ENCODE measurements around the gene SSR2.
"Not testable (repeated sequence)": the region's sequence is repeated elsewhere in the genome, so short reads cannot be mapped to it uniquely, and the experiment has no call there.

The SSR2 gene

DNA sequence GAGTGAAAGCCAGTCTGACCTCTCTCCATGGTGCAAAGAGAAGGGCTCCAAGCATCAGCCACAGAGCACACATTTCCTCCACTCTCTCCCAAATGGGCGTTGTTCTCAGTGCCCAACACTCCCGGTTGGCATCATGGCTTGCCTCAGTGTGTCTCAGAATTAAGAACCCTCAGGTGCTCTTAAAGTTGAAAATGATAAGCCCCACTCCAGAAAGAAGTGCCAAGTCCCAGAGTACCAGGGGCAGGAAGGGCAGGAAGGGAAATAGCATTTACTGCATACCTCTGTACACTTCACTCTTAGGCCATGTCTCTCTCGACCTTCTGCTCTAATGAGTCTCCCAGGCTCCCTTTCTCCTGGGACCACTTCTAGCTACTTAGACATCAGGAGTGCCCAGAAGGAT is 27.2 kb downstream of the SSR2 start:
- DNase-seq (ENCODE audit: low read depth in 2 of 2), result no peak

DNA sequence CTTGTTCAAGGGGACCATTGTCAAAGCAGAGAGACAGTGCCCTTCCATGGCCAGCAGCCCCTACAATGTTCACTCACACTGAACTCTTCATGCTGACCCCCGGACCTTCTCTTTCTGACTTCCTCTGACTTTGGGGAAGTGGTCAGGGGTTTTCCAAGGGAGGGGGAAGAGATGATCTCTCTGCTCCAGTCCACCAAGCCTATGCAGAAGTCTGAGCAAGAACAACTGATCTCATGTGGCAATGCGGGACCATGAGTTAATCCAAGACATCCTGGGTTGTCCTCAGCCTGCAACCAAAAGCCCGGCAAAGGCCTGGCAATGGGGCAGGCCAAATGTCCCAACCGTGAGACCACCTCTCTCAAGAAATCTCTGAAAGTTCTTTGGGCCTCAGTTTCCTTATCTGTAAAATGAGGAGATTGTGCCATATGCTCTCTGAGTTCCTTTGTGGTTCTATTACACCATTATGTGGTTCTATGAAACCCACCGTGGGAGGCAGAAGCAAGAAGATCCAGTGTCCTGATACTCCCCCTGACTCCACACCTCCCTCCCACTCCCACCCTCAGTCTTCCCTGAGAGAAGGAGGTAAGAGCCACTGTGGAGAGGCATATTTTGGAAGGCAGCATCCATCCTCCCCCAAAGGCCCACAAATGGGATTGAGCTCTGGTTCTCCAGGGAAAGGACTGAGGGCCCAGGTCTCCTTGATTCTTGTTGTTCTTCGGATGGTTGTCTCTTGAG is 30.6 kb downstream of the SSR2 start:
- no peak for DNase-seq (ENCODE audit: low read depth in 2 of 2)

DNA sequence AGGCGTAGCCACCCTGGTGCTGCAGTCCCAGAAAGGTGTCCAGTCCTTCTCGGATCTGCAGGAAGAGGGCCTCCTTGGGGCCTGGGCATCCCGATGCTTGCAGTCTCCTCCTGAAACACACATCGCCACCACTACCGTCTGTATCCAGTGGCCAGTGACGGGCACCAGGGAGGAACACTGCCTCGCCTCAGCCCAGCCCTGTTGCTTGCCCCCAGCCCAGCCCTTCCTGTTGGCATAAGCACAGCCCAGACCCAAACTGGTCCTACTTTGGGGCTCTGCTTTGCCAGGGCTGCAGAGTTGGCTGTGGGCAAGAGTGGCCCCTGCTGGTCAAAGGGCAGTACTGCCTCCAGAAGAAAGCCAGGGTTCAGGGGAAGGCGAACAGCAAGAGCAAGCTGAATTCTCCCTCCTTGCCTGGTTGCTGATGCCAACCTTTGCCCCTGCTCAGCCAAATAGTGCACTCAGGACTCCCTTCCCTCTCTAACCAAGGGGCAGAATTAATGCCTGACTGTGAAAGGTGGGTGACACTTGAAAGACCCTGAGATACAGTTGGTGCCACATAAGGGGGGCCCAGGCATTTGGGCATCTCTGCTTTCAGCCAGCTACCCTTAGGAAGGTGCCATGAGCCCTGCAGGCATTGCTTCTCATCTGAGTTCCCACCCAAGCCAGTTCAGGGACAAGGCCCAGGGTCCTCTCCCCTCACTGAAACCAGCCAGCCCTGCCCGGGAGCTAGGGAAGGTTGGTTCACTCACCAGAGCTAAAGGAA is 31.3 kb downstream of the SSR2 start:
- DNase-seq (ENCODE audit: low read depth in 2 of 2), result peak; percentile 53 to 63

DNA sequence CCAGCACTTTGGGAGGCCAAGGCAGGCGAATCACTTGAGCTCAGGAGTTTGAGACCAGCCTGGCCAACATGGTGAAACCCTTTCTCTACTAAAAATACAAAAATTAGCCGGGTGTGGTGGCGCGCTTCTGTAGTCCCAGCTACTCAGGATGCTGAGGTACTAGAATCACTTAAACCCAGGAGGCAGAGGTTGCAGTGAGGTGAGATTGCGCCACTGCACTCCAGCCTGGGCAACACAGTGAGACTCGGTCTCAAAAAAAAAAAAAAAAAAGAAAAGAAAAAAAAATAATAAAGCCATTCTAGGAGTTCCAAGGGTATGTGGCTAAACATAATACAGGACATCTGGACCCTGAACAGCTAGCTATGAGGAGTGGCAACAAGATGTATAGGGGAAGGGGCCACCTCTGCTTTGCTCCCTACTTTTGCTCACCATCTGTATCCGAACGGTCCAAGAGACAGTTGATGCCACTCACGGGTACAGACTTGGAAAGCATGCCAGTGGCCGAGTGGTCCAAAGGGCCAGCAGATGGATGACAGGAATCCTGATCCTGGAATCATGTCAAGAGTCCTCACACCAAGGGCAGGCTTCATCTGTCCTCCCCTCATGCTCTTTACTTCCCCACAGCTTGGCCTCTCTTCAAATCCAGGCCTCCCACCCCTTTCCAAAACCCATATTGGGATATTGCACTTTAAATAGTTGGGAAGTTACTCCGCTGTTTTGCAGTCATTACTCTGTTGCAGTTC is 35.7 kb downstream of the SSR2 start:
- not testable (repeated sequence) for DNase-seq (ENCODE audit: low read depth in 2 of 2)

DNA sequence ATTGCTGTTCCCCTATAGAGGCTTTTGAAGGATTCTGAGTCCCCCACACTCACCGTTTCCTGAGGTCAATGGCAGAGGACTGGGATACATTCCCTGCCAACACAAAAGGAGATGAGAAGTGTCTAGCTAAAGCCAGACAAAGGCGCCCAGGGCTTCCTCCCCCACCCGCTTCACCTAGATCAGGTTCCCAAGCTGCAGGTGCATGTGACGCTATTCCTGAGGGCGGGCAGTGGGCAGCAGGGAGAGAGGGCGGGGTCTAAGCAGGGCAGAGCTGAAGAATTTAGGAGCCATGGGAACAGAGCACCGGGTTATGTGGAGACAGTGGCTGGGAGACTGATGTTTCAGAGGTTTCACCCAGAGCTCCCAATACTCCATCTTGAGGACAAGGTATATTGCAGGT is 36.4 kb downstream of the SSR2 start:
- DNase-seq (ENCODE audit: low read depth in 2 of 2), result no peak

DNA sequence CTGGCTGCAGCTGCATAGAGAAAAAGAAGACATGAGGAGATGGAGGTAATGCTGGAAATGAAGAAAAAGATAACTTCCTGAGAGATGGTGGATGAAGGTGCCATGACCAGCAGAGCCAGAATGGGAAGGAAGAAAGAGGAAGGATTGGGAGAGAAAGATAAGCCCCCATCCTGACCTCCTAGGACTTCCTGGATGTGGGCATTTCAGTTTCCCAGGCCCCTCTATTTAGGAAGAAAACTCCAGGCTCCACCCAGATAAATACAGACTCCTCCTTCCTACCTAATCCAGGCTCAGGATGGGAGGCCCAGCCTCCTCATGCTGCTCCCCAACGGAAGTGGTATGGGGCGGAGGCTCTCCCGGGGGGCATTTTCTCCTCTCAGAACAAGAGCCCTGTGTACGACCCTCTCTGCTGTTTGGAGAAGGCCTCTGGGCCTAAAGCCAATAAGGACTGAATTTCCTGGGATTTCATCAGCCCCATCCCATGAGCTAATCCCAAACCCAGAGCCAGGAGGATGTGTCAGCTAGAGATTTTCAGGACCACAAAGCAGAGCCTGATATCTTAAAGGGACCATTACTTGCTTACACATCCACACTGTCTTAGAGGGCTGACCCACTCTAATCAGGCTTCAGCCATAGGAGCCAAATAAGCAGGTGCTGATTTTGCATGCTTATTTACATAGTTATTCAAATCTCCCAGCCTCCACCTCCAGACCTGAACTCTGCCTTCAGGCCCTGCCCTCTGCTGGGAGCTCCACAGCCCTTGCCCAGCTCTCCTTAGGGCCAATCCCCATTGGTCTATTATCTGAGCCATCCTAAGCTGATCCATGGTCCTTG is 37.3 kb downstream of the SSR2 start:
- DNase-seq (ENCODE audit: low read depth in 2 of 2), result no peak

DNA sequence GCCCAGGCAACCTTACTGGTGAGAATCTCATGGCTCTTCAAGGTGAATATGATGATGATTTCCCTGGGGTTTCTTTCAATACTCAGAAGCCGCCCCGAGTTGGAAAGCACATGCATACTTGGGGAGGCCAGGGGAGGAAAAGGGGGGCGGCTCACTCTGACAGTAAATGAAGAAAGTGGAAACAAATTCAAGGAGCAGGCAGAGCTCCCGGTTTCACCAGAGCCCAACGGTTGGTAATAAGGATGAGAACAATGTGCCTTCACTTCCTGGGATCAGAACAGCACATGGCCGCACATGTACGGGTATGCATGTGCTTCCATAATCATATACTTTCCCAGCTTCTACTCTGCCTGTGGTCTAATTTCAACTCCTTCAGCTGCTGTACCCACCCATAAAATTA is 38.6 kb downstream of the SSR2 start:
- DNase-seq (ENCODE audit: low read depth in 2 of 2), result no peak

DNA sequence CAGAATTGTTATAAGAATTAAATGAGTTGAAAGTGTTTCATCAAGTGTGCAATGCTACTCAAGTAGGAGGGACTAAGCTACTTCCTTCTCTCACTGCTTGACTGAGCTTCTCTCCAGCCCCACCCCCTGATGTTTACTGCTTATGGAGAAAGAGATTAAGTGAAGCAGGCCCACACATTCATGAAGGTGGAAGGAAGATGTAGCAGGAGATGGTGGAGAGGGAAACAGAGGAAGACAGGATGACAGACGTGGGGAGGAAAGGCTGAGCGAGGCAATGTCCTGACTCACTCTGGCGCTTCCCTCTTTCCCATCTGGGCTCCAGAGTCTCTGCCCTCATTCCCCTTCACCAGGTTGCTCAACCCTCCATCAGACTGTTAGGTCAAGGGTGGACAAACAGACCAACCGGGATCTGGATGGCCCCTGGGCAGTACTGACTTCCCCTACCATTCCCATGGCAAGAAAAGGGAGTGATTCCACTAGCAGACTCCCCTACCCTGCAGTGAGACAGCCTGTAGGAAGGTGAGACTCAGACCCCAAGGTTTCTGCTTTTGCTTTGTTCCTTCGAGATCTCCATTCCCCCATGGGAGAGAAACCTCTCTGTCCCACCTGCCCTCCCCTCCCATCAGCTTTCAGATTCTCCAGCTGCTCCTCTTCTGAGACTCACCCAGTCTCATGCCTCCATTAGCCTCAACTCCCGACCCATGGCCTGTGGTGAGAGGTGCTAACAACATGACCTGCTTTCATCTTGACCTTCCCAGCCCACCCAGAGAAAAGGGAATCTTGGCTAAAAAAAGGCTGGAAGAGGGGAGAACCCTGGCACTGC is 39.3 kb downstream of the SSR2 start:
- no peak for DNase-seq (ENCODE audit: low read depth in 2 of 2)

DNA sequence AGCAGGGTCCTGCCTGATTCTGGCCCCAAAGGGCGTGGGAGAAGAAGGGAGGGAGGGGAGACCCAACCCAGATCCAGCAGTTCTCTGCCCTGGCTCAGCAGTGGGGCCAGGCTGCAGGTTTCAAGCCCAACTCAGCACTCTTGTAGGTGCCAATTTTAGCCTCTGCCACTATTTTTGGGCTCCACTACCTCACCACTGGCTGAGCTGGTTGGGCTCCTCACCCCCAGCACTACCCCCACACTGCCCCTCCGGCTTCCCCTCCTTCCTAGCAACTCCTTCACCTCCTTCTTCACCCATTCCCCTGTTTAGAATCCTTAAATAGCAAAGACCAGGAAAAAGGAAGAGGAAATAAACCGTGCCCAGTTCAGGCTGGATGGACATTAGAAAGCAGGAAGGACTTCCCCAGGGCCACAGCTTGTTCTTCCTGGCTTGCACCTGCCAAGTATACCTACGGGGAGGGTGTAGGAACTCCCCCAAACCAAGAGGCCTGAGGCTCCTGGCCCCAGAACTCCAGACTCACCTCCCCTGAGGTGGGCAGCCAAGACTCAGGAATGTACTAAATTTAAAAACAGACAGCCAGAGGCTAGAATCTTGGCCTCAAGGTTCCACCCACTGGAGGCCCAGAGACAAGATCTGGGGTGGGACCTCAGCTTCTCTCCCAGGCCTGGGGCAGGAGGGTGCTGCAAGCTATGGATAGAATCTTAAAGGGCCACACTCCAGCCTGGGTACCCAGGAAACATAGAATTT is 41.0 kb downstream of the SSR2 start:
- DNase-seq (ENCODE audit: low read depth in 2 of 2), result no peak

DNA sequence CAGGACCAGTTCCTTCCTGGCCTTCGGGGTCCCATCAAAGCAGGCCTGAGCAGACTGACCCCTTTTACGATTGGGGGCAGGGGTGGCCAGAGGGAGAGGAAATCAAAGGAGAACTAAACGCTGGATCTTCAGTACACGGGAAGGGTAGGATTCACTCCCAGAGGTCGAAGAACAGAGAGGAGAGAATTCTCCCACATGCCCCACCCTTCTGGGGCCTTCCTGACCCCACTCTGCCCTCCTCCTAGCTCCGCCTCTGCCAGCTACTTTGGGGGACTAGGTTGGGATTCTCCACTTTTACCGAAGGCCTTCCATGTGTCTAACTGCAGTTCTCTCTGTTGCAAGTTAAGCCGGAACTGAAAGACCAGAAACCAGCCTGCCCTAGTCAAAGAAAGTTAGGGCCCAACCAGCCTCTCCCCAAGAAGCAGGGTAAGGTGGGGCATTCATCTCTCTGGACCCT is 41.8 kb downstream of the SSR2 start:
- DNase-seq (ENCODE audit: low read depth in 2 of 2), result no peak

DNA sequence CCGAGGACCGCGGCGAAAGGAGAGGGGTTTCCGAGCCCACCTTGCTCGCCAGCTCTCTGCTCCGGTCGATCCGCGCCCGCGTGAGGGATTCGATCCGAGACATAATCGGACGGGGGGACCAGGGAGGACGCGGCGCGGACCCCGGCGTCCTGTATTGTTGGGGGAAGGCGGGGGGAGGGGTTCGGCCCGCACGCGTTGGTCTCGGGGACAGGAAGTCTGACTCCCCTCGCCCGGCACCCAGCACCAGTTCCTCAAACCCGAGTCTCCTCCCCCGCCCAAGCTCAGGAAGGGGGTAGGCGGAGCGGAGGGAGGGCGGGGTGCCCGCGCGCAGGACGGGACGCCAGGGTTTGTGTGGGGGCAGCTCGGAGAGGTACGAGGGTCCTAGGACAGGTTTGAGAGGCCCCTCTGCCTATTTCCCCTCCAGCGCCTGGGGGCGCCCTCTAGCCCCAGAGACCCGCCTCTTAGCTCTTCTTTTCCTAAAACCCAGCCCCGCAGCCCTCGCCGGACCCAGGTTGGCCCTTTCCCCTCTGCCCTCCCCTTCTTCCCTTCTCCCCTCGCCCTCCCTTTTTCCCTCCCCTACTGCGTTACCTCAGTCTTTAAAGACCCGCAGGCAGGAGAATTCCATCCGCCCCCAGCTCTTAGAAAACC is 42.3 kb downstream of the SSR2 start, which contains the start of gene ARHGEF2:
Gene ARHGEF2, minus strand, starts transcription at position 223 of the 648 bp plus-strand sequence. Its CDS starts 120 bp downstream, at position 103.
- peak; percentile 80 to 87 for DNase-seq (ENCODE audit: low read depth in 2 of 2)

DNA sequence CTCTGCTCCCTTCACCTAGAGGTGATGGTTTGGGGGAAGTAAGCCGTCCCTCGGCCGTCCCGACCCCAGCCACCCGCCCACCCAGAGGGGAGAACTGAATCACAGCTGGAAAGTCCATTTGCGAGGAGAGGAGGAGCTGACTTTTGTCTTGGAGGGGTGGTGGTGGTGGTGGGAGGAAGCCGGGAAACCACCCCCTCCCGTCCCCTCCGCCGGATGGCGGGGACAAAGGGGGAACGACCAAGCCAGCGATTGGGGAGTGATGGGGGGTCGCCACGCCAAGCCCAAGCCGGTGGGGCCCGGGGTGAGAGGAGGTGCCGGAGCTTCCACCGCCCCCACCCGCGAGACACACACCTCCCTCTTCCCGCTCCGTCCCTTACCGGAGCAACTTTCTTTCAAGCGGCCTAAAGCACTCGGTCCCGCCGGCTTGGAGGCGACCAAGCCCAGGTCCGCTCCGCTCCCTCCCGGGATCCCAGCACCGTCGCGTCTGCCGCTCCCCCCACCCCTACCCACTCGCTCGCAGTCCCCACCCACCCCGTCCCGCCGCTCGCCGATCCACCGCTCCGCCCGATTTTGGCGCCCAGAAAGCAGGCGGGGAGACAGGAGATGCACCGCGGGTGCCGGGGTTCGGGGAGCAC is 42.9 kb downstream of the SSR2 start:
- peak; percentile 65 to 70 for DNase-seq (ENCODE audit: low read depth in 2 of 2)

DNA sequence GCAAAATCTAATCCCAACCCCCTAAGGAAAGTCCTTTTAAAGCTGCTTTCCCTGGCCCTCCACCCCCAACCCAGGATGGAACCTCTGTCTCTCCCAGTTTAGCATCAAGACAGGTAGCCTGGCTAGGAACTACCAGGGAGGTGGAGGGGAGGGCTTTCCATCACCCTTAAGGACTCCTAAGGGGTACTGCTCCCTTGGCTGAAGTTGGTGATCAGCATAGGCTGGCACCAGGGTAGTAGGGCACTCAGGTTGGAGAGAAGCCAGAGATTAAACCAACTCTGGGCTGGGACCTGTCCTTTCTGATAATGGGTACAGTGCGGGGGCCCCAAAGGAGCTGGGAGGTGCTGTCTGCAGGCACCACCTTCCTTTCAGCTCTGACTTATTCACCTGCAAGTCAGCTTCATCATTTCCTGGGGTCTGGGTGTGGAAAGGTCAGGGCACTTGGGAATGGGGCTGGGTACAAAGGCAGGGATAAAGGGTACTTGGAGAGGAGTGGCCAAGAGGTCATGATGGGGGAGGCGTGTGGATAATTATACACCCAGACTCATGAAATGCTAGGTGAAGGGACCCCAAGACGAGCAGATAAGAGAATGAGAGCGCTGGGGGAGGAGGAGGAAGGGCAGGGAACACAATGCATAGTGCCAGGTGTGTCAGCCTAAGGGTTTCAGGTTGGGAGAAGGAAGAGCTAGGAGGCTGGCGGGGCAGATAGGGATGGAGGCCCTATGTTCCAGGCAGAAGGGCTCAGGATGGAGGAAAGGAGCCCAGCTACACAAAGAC is 43.6 kb downstream of the SSR2 start:
- DNase-seq (ENCODE audit: low read depth in 2 of 2), result no peak

DNA sequence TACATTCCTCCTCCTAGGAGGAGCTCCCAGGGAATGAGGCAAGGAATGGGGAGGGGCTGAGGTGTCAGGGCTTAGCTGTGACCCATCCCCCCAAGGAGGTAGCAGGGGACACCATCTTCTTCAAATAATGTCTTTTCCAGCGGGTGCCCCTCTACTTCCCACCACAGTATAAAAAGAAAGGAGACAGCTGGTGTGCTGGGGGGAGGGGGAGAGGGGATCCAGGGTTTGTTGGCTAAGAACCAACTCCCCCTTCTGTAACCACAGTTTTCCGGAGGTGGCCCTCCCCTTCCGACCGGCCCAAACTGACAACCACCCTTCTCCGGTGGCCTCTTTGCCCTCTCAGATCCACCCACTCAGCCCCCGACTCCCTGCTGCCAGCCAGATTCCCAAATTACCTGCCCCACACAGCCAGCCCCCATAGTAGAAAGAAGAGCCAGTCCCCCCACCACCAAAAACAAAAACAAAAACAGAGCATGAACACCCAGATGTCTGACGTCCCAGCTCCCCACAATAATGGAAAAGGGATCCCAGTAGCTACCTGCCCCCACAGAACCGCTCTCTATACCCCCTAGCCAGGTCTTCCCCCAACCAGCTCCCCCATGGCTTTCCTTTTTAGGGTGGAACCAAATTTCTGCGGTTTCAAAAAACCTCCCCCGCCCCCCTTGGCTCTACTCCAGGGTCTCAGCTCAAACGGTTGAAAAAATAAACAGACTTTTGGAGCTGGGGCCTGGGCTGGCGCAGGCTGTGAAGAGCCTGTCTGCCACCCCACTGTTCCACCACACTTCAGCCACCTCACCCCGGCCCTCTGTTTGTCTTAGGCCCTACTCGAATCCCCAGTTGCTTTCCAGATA is 44.5 kb downstream of the SSR2 start:
- peak in 1 of 2 donors; percentile 58 for DNase-seq (ENCODE audit: low read depth in 2 of 2)

DNA sequence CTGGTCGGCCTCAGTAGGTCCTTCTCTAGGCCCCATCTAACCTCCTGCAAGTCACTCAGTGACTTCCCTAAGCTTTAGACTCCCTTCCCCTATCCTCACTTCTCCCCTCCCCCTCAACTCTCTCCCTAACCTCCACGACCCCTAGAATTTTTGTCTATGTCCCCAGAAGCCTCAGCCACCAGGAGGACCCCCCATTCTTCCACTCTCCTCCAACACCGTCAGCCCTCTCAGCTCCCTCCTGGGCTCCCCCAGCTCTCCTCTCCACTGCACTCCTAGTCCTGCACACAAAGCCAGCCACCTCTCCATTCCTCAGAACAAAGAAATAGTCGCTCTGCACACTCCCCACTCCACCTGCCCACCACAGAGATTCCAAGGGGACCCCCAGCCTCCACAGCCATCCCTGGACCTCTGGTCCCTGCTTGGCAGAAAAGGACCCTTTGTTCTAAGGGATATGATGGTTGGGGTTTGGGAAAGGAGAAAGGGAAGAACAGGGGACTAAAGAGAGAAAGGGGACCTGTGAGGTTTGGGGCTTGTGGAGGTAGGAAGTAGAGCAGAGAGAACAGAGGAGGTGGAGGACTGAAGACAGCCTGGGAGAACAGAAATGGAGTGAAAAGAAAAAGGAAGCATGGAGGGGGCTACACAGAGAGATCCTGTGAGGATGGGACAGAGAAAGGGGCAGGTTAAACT is 45.2 kb downstream of the SSR2 start:
- DNase-seq (ENCODE audit: low read depth in 2 of 2), result no peak
